IMR-90 (cell line): ENCODE measurements around the gene PLD4. TPM values are rescaled to one million over a fixed set of nuclear protein-coding genes. Genes with fewer than 3 reads are reported as not detected.

Source experiments
- ATAC-seq: fragments of 200-7000 bp; cut with Tn5 transposase; 2 replicates; pipeline ENCODE4 v1.9.1; 2020; ENCODE audit warnings: low read depth, mild to moderate bottlenecking, moderate library complexity
- BruUV-seq: library from RNA; stranded (reverse); fragments of 400-500 nt; replicated peaks from 2 replicates; lab custom pipeline; 2021; lab: Mats Ljungman, UMichigan
- CTCF ChIA-PET: fragments of 300-600 bp; formaldehyde crosslinking; extraction: SDS; loops from one replicate; lab custom pipeline; 2021; ENCODE audit warnings: antibody characterized with exemption; lab: Yijun Ruan, JAX
- POLR2A ChIA-PET: fragments of 300-600 bp; sonication (Branson Sonifier 250); formaldehyde crosslinking; loops from one replicate; lab custom pipeline; 2022; ENCODE audit warnings: antibody characterized with exemption; ENCODE audit not compliant: unreplicated experiment; lab: Charles Lee
- DNase-seq: peaks from one replicate; pipeline ENCODE4 v3.0.0; 2013
- H2AFZ ChIP-seq: replicated peaks from 2 replicates; pipeline ENCODE3; 2013; ENCODE audit warnings: low read length, mild to moderate bottlenecking; ENCODE audit not compliant: poor library complexity
- H2AK5ac ChIP-seq: 2 replicates; pipeline ENCODE4 v1.6.1; 2013; ENCODE audit warnings: low read depth, low read length, inconsistent platforms
- H2AK9ac ChIP-seq: replicated peaks from 2 replicates; pipeline ENCODE3; 2013; ENCODE audit warnings: mild to moderate bottlenecking, low read depth, low read length, moderate library complexity; ENCODE audit not compliant: poor library complexity
- H2BK120ac ChIP-seq: 2 replicates; pipeline ENCODE4 v1.6.1; 2013; ENCODE audit warnings: low read depth, low read length, inconsistent platforms
- H2BK15ac ChIP-seq: 3 replicates; pipeline ENCODE4 v1.6.1; 2013; ENCODE audit warnings: low read depth, low read length, inconsistent platforms
- H2BK20ac ChIP-seq: 2 replicates; pipeline ENCODE4 v1.6.1; 2013; ENCODE audit warnings: low read depth, mild to moderate bottlenecking, inconsistent platforms, low read length, moderate library complexity
- H2BK5ac ChIP-seq: 2 replicates; pipeline ENCODE4 v1.6.1; 2013; ENCODE audit warnings: mild to moderate bottlenecking, low read depth, low read length, inconsistent platforms; ENCODE audit not compliant: poor library complexity, severe bottlenecking
- H3K14ac ChIP-seq: replicated peaks from 2 replicates; pipeline ENCODE4 v1.6.1; 2013; ENCODE audit warnings: low read depth, low read length, inconsistent platforms
- H3K18ac ChIP-seq: 2 replicates; pipeline ENCODE4 v1.6.1; 2013; ENCODE audit warnings: low read depth, low read length, control low read depth
- H3K23ac ChIP-seq: 2 replicates; pipeline ENCODE4 v1.6.1; 2013; ENCODE audit warnings: low read depth, low read length, inconsistent platforms
- H3K27ac ChIP-seq: 2 replicates; pipeline ENCODE4 v1.5.1; 2013; ENCODE audit warnings: mild to moderate bottlenecking, control low read depth, low read length; ENCODE audit not compliant: insufficient read depth
- H3K27me3 ChIP-seq: 2 replicates; pipeline ENCODE4 v1.6.1; 2013; ENCODE audit warnings: low read length; ENCODE audit not compliant: control insufficient read depth, insufficient read depth
- H3K36me3 ChIP-seq: 2 replicates; pipeline ENCODE4 v1.6.1; 2013; ENCODE audit warnings: low read length, mixed read lengths; ENCODE audit not compliant: control insufficient read depth, insufficient read depth
- H3K4ac ChIP-seq: 2 replicates; pipeline ENCODE4 v1.6.1; 2013; ENCODE audit warnings: low read depth, low read length, inconsistent platforms
- H3K4me1 ChIP-seq: 2 replicates; pipeline ENCODE4 v1.6.1; 2013; ENCODE audit warnings: low read length, mixed read lengths; ENCODE audit not compliant: control insufficient read depth, insufficient read depth
- H3K4me2 ChIP-seq: 2 replicates; pipeline ENCODE4 v1.6.1; 2013; ENCODE audit warnings: low read depth, mild to moderate bottlenecking, control low read depth, low read length, moderate library complexity
- H3K4me3 ChIP-seq: 2 replicates; pipeline ENCODE4 v1.5.1; 2013; ENCODE audit warnings: low read depth, mild to moderate bottlenecking, control low read depth, low read length, moderate library complexity; ENCODE audit not compliant: insufficient read depth
- H3K56ac ChIP-seq: 2 replicates; pipeline ENCODE4 v1.6.1; 2013; ENCODE audit warnings: low read length, inconsistent platforms; ENCODE audit not compliant: insufficient read depth; ENCODE audit errors: extremely low read depth
- H3K79me1 ChIP-seq, 2 experiments: 2 replicates each; pipeline ENCODE4 v1.6.1; 2013; ENCODE audit warnings: low read length in 2 of 2, inconsistent platforms in 1 of 2, low read depth in 1 of 2
- H3K9ac ChIP-seq: 2 replicates; pipeline ENCODE4 v1.6.1; 2013; ENCODE audit warnings: low read depth, low read length, control low read depth
- H3K9me1 ChIP-seq: 2 replicates; pipeline ENCODE4 v1.6.1; 2013; ENCODE audit warnings: low read length, inconsistent platforms; ENCODE audit not compliant: insufficient read depth
- H3K9me3 ChIP-seq: 2 replicates; pipeline ENCODE4 v1.6.1; 2013; ENCODE audit warnings: low read length; ENCODE audit not compliant: control insufficient read depth, insufficient read depth
- H4K20me1 ChIP-seq: 2 replicates; pipeline ENCODE4 v1.6.1; 2013; ENCODE audit warnings: low read length, inconsistent platforms; ENCODE audit not compliant: insufficient read depth
- H4K5ac ChIP-seq: 2 replicates; pipeline ENCODE4 v1.6.1; 2013; ENCODE audit warnings: mild to moderate bottlenecking, low read depth, low read length, control low read depth
- H4K8ac ChIP-seq, 2 experiments: 2 replicates each; pipeline ENCODE4 v1.6.1; 2013; ENCODE audit warnings: low read depth in 2 of 2, low read length in 2 of 2, control low read depth in 1 of 2, inconsistent platforms in 1 of 2
- H4K91ac ChIP-seq: 2 replicates; pipeline ENCODE4 v1.6.1; 2013; ENCODE audit warnings: low read depth, low read length, inconsistent platforms; ENCODE audit not compliant: insufficient read depth
- BHLHE40 ChIP-seq: fragments of 150-350 bp; IDR thresholded peaks from 2 replicates; pipeline ENCODE4 v1.6.1; 2016; ENCODE audit warnings: mild to moderate bottlenecking, low read depth, low read length
- CEBPB ChIP-seq: IDR thresholded peaks from 2 replicates; pipeline ENCODE4 v1.6.1; 2012; ENCODE audit warnings: low read depth, low read length, improper control_type of control experiment
- CHD1 ChIP-seq: IDR thresholded peaks from 2 replicates; pipeline ENCODE4 v1.6.1; 2012; ENCODE audit warnings: low read depth, low read length, improper control_type of control experiment
- ELK1 ChIP-seq: fragments of 150-350 bp; IDR thresholded peaks from 2 replicates; pipeline ENCODE4 v1.6.1; 2016; ENCODE audit warnings: low read depth, mild to moderate bottlenecking, low read length, moderate library complexity, borderline replicate concordance
- FOS ChIP-seq: fragments of 150-350 bp; IDR thresholded peaks from 2 replicates; pipeline ENCODE4 v1.6.1; 2016; ENCODE audit warnings: low read depth, low read length
- MAFK ChIP-seq: IDR thresholded peaks from 2 replicates; pipeline ENCODE4 v1.6.1; 2012; ENCODE audit warnings: low read depth, low read length, improper control_type of control experiment
- MAZ ChIP-seq: IDR thresholded peaks from 2 replicates; pipeline ENCODE4 v1.6.1; 2012; ENCODE audit warnings: low read depth, mild to moderate bottlenecking, low read length, improper control_type of control experiment, moderate library complexity, borderline replicate concordance
- MXI1 ChIP-seq: IDR thresholded peaks from 2 replicates; pipeline ENCODE4 v1.6.1; 2012; ENCODE audit warnings: low read depth, mild to moderate bottlenecking, low read length, moderate library complexity, borderline replicate concordance
- NFE2L2 ChIP-seq: fragments of 150-350 bp; IDR thresholded peaks from 2 replicates; pipeline ENCODE4 v1.6.1; 2016; ENCODE audit warnings: low read depth, mild to moderate bottlenecking, low read length
- POLR2A ChIP-seq: IDR thresholded peaks from 2 replicates; pipeline ENCODE4 v1.6.1; 2012; ENCODE audit warnings: mild to moderate bottlenecking, low read depth, low read length
- RAD21 ChIP-seq: IDR thresholded peaks from 2 replicates; pipeline ENCODE4 v1.6.1; 2012; ENCODE audit warnings: low read length, improper control_type of control experiment
- RCOR1 ChIP-seq: IDR thresholded peaks from 2 replicates; pipeline ENCODE4 v1.6.1; 2012; ENCODE audit warnings: mild to moderate bottlenecking, low read length, improper control_type of control experiment; ENCODE audit not compliant: insufficient replicate concordance
- RFX5 ChIP-seq: IDR thresholded peaks from 2 replicates; pipeline ENCODE4 v1.8.0; 2012; ENCODE audit warnings: low read depth, mild to moderate bottlenecking, low read length, moderate library complexity
- SMC3 ChIP-seq: fragments of 150-350 bp; IDR thresholded peaks from 2 replicates; pipeline ENCODE4 v1.6.1; 2016; ENCODE audit warnings: low read depth, mild to moderate bottlenecking, antibody characterized with exemption, low read length, moderate library complexity
- USF2 ChIP-seq: fragments of 150-350 bp; IDR thresholded peaks from 2 replicates; pipeline ENCODE4 v1.6.1; 2017; ENCODE audit warnings: mild to moderate bottlenecking, antibody characterized with exemption, low read length, low read depth
- WGBS, 2 experiments: methylation state at CpG; one replicate each; pipeline versions ENCODE4 v1.1.5 to v1.1.7; 2013; ENCODE audit warnings: missing lambda C conversion rate in 2 of 2; ENCODE audit not compliant: insufficient read length in 1 of 2; ENCODE audit errors: extremely low coverage in 2 of 2; 5-methylcytosine and 5-hydroxymethylcytosine counted together
- dilution Hi-C: fragments of 300-500 bp; cut with HindIII; formaldehyde crosslinking; loops from one replicate; pipeline ENCODE4 v1.14.3; 2018; ENCODE audit warnings: low sequenced_read_pairs; ENCODE audit not compliant: unreplicated experiment
- in situ Hi-C: fragments of 300-500 bp; cut with MboI; formaldehyde crosslinking; loops from 3 replicates; pipeline ENCODE4 v1.14.3; 2019; ENCODE audit warnings: low sequenced_read_pairs, inconsistent platforms, mixed read lengths
- intact Hi-C: fragments of 100-400 bp; cut with micrococcal nuclease; formaldehyde crosslinking; loops from 2 replicates; pipeline ENCODE4 v1.10.0; 2022
- polyA plus RNA-seq, 3 experiments: library from polyadenylated mRNA; depleted of rRNA; stranded (reverse); fragments of >200 nt; gene quantifications; 2 replicates each; pipeline ENCODE4 v1.2.3, GENCODE V29; 2012; ENCODE audit warnings: low replicate concordance in 1 of 3
- total RNA-seq: library from RNA; depleted of rRNA; stranded (reverse); fragments of >200 nt; gene quantifications from 2 replicates; pipeline ENCODE4 v1.2.3, GENCODE V29; 2012
- TF ChIP-seq, protein P1 (sequence below): conservative IDR thresholded peaks from 2 replicates; pipeline ENCODE4 v1.5.1; 2012; ENCODE audit warnings: mild to moderate bottlenecking, low read depth, low read length, improper control_type of control experiment

The PLD4 gene
- total and polyA plus RNA-seq, 2 of the 4 experiments (the other 2 are of a cell fraction): 0.05 TPM; not detected in 1

- Histone ChIP-seq H4K91ac (peak overlapping the region; percentile 62), H3K4ac (peak overlapping the region; percentile 86), H2AK5ac (peak overlapping the region; percentile 75), H3K56ac (no peak overlapping the region), H3K27me3 (no peaks in the 10 kb centered on the region), H2BK5ac (peak overlapping the region; percentile 29), H3K36me3 (no peaks in the 10 kb centered on the region), H2BK120ac (peak overlapping the region; percentile 65), H3K4me1 (peaks cover 37% of the 10 kb centered on the region), H4K20me1 (0 out of 2 replicates have a peak, but pooled peaks cover 3% of the 10 kb centered on the region), H3K9ac (peak overlapping the region; percentile 40; the same call in 1 of the 2 replicates), H2BK15ac (peak overlapping the region; percentile 77; the same call in 1 of the 3 replicates), H3K23ac (peak overlapping the region; percentile 63), H4K8ac (peak overlapping the region; percentile 19 to 81), H3K4me2 (peak overlapping the region; percentile 81), H2BK20ac (peak overlapping the region; percentile 11), H3K14ac (peak overlapping the region; percentile 67; the same call in 1 of the 2 replicates), H2AK9ac (peak overlapping the region; percentile 52), H3K79me1 (peaks cover 0 to 16% of the 10 kb centered on the region in 2 experiments; a peak in 1 of 4 replicates), H3K4me3 (no peak overlapping the region), H3K9me3 (no peaks in the 10 kb centered on the region), H3K9me1 (peaks cover 11% of the 10 kb centered on the region), H3K18ac (peak overlapping the region; percentile 13; the same call in 1 of the 2 replicates), H3K27ac (peak overlapping the region; percentile 63), H4K5ac (peak overlapping the region; percentile 25), H2AFZ (peak overlapping the region; percentile 71)
- WGBS, 2 experiments: 60% methylated on average over 1 of the region's 13 CpGs; no CpG with 5 or more reads in 1 of the 2 experiments
- DNase-seq (no peak), ATAC-seq (no peak)
- TF ChIP-seq USF2 (no peak), MXI1 (no peak), MAFK (no peak), MAZ (no peak), RFX5 (no peak), RAD21 (no peak), RCOR1 (no peak), ELK1 (no peak), BHLHE40 (no peak), CEBPB (no peak), SMC3 (no peak), POLR2A (no peak), NFE2L2 (no peak), FOS (no peak), CHD1 (no peak)
- TF ChIP-seq, protein P1, sequence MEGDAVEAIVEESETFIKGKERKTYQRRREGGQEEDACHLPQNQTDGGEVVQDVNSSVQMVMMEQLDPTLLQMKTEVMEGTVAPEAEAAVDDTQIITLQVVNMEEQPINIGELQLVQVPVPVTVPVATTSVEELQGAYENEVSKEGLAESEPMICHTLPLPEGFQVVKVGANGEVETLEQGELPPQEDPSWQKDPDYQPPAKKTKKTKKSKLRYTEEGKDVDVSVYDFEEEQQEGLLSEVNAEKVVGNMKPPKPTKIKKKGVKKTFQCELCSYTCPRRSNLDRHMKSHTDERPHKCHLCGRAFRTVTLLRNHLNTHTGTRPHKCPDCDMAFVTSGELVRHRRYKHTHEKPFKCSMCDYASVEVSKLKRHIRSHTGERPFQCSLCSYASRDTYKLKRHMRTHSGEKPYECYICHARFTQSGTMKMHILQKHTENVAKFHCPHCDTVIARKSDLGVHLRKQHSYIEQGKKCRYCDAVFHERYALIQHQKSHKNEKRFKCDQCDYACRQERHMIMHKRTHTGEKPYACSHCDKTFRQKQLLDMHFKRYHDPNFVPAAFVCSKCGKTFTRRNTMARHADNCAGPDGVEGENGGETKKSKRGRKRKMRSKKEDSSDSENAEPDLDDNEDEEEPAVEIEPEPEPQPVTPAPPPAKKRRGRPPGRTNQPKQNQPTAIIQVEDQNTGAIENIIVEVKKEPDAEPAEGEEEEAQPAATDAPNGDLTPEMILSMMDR: no peak
- in situ Hi-C loops (loop anchor here (5.0 kb wide), 2 partner anchors 37 to 73 kb away; no protein-coding TSS in a partner anchor), intact Hi-C loops (loop anchor here (2.0 to 5.0 kb wide), 2 partner anchors 42 to 113 kb away; no protein-coding TSS in a partner anchor), dilution Hi-C loops (no loop called here)
- ChIA-PET POLR2A (no interaction called here), CTCF (interaction anchor here (0.5 to 4.1 kb wide), 4 partner anchors 64 to 72 kb away, joined by 3 to 21 read pairs (median 5); no protein-coding TSS in a partner anchor)
- BruUV-seq: no TSS peak
Observed at GRCh38 chr14:104974146-104974541, 49.5 kb downstream of the PLD4 start.
